A673 (cell line): ENCODE results near the gene TP53I11. TPM values are rescaled to one million over a fixed set of nuclear protein-coding genes. Genes with fewer than 3 reads are reported as not detected.

Source experiments
- BruUV-seq: library from RNA; stranded (reverse); fragments of 400-500 nt; replicated peaks from 2 replicates; lab custom pipeline; 2021; lab: Mats Ljungman, UMichigan
- CTCF ChIA-PET: fragments of 300-600 bp; sonication (Branson Sonifier 250); formaldehyde crosslinking; loops from one replicate; lab custom pipeline; 2022; ENCODE audit warnings: antibody characterized with exemption; lab: Charles Lee
- POLR2A ChIA-PET: fragments of 300-600 bp; sonication (Branson Sonifier 250); formaldehyde crosslinking; loops from one replicate; lab custom pipeline; 2022; ENCODE audit warnings: antibody characterized with exemption; ENCODE audit not compliant: low non-redundant PET; lab: Charles Lee
- DNase-seq: peaks from one replicate; pipeline ENCODE4 v3.0.0-alpha.2; 2015; ENCODE audit warnings: low spot score
- H3K27ac ChIP-seq: fragments of 200-600 bp; sonication (generic); 2 replicates; pipeline ENCODE4 v1.5.1; 2016; ENCODE audit warnings: mixed run types, low read depth, mild to moderate bottlenecking, mixed read lengths, antibody characterized with exemption, low read length; ENCODE audit not compliant: poor library complexity, severe bottlenecking
- H3K27me3 ChIP-seq: fragments of 200-600 bp; sonication (generic); replicated peaks from 2 replicates; pipeline ENCODE4 v1.6.1; 2017; ENCODE audit warnings: mixed run types, low read depth, mild to moderate bottlenecking, mixed read lengths, antibody characterized with exemption, low read length; ENCODE audit not compliant: insufficient read depth, poor library complexity
- H3K36me3 ChIP-seq: fragments of 200-600 bp; sonication (generic); 2 replicates; pipeline ENCODE4 v1.6.1; 2016; ENCODE audit warnings: mixed run types, mild to moderate bottlenecking, mixed read lengths, antibody characterized with exemption, low read length; ENCODE audit not compliant: insufficient read depth, poor library complexity, severe bottlenecking
- H3K4me1 ChIP-seq: fragments of 200-600 bp; sonication (generic); 2 replicates; pipeline ENCODE4 v1.6.1; 2017; ENCODE audit warnings: mixed run types, mild to moderate bottlenecking, mixed read lengths, antibody characterized with exemption, low read length; ENCODE audit not compliant: insufficient read depth, poor library complexity, severe bottlenecking
- H3K4me3 ChIP-seq: fragments of 200-600 bp; sonication (generic); 2 replicates; pipeline ENCODE4 v1.5.1; 2016; ENCODE audit warnings: low read depth, mixed run types, mild to moderate bottlenecking, mixed read lengths, low read length; ENCODE audit not compliant: poor library complexity, severe bottlenecking
- H3K9me3 ChIP-seq: fragments of 200-600 bp; sonication (generic); 2 replicates; pipeline ENCODE4 v1.6.1; 2016; ENCODE audit warnings: mixed run types, low read depth, mild to moderate bottlenecking, mixed read lengths, antibody characterized with exemption, low read length; ENCODE audit not compliant: poor library complexity, severe bottlenecking
- EZH2 ChIP-seq: fragments of 200-600 bp; sonication (generic); IDR thresholded peaks from 2 replicates; pipeline ENCODE4 v1.6.1; 2017; ENCODE audit warnings: borderline replicate concordance, low read depth, mild to moderate bottlenecking, mixed read lengths, antibody characterized with exemption, low read length; ENCODE audit not compliant: poor library complexity, severe bottlenecking
- intact Hi-C: fragments of 100-400 bp; cut with micrococcal nuclease; formaldehyde crosslinking; loops from one replicate; pipeline ENCODE4 v1.10.0; 2022; ENCODE audit not compliant: unreplicated experiment
- total RNA-seq: library from RNA; stranded (reverse); gene quantifications from 2 replicates; pipeline ENCODE4 v1.2.3, GENCODE V29; 2021
- TF ChIP-seq, protein P1 (sequence below): fragments of 300-800, 200-600 bp; sonication (generic); conservative IDR thresholded peaks from 2 replicates; pipeline ENCODE4 v1.5.1; 2017; ENCODE audit warnings: low read depth, mild to moderate bottlenecking, antibody characterized with exemption, low read length, moderate library complexity, mixed read lengths

Gene TP53I11
- total RNA-seq, 1 experiment from 2014 or later = 52.0 TPM

GRCh38 chr11:44914105-44914504, 36.6 kb downstream of the TP53I11 start:
- Histone ChIP-seq H3K27ac (no peak overlapping the region), H3K4me3 (no peak overlapping the region), H3K9me3 (no peaks in the 10 kb centered on the region), H3K4me1 (peaks cover 16% of the 10 kb centered on the region), H3K36me3 (no peaks in the 10 kb centered on the region), H3K27me3 (no peaks in the 10 kb centered on the region)
- POLR2A ChIA-PET = no interaction called here
- no peak for DNase-seq
- intact Hi-C loops = loop anchor here (5.0 to 10.0 kb wide), 2 partner anchors 357 to 819 kb away; partner anchors contain the start of gene EXT2
- BruUV-seq = no TSS peak
- CTCF ChIA-PET = no interaction called here
- TF ChIP-seq, protein P1, sequence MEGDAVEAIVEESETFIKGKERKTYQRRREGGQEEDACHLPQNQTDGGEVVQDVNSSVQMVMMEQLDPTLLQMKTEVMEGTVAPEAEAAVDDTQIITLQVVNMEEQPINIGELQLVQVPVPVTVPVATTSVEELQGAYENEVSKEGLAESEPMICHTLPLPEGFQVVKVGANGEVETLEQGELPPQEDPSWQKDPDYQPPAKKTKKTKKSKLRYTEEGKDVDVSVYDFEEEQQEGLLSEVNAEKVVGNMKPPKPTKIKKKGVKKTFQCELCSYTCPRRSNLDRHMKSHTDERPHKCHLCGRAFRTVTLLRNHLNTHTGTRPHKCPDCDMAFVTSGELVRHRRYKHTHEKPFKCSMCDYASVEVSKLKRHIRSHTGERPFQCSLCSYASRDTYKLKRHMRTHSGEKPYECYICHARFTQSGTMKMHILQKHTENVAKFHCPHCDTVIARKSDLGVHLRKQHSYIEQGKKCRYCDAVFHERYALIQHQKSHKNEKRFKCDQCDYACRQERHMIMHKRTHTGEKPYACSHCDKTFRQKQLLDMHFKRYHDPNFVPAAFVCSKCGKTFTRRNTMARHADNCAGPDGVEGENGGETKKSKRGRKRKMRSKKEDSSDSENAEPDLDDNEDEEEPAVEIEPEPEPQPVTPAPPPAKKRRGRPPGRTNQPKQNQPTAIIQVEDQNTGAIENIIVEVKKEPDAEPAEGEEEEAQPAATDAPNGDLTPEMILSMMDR = no peak
- TF ChIP-seq EZH2 = no peak

GRCh38 chr11:44913502-44913901, 37.2 kb downstream of the TP53I11 start:
- Histone ChIP-seq H3K36me3 (no peaks in the 10 kb centered on the region), H3K4me3 (no peak overlapping the region), H3K27me3 (no peaks in the 10 kb centered on the region), H3K9me3 (no peaks in the 10 kb centered on the region), H3K27ac (no peak overlapping the region), H3K4me1 (peaks cover 16% of the 10 kb centered on the region)
- ChIA-PET POLR2A (no interaction called here), CTCF (no interaction called here)
- TF ChIP-seq EZH2 = no peak
- TF ChIP-seq, protein P1 = no peak
- BruUV-seq = no TSS peak
- no peak for DNase-seq
- intact Hi-C loops = loop anchor here (5.0 to 10.0 kb wide), 2 partner anchors 356 to 819 kb away; partner anchors contain the start of gene EXT2

GRCh38 chr11:44912270-44912987, 38.3 kb downstream of the TP53I11 start:
- H3K4me1 ChIP-seq = peaks cover 16% of the 10 kb centered on the region
- intact Hi-C loops = loop anchor here (5.0 to 10.0 kb wide), 2 partner anchors 355 to 818 kb away; partner anchors contain the start of gene EXT2
- TF ChIP-seq, protein P1 = no peak
- no peak for TF ChIP-seq EZH2
- no peak overlapping the region for H3K4me3 ChIP-seq
- no peak for DNase-seq
- no peaks in the 10 kb centered on the region for H3K9me3 ChIP-seq
- CTCF ChIA-PET = interaction anchor here (0.5 to 2.1 kb wide), 13 partner anchors 15 to 501 kb away, joined by 3 to 19 read pairs (median 5); no protein-coding TSS in a partner anchor
- no peaks in the 10 kb centered on the region for H3K27me3 ChIP-seq
- no peak overlapping the region for H3K27ac ChIP-seq
- BruUV-seq = no TSS peak
- POLR2A ChIA-PET = no interaction called here
- H3K36me3 ChIP-seq = no peaks in the 10 kb centered on the region
